NCI-H2171 treated with DMSO at 0.1 percent for 48 hours (cell line): ENCODE data around the gene EGFL6.

Experiments used
- DNase-seq: peaks from one replicate; lab custom pipeline; 2025; lab: John Stamatoyannopoulos, UW

The EGFL6 gene

GRCh38 chrX:13569479-13570260, at the start of gene EGFL6:
EGFL6 (plus strand) TSS chrX:13569601; CDS start chrX:13569862, 261 bp downstream.
- DNase-seq: no peak

DNA sequence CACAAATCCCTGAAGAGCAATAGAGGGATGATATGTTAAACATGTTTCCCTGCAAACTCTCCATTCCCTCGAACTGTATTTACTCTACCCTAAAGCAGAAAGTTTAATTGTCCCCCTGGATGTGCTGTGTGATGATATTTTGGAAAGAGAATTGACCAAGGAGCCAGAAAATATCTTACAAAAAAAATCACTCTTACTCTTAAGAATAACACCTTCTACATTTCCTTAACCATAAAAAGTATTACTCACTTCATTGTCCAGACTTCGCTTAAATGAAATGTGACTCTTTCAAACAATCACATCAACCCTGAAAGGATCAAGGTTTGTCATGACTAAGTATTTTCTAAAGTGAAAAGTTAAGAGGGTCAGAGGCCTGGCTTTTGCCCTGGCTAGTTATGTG, 49.0 kb upstream of the EGFL6 start:
- no peak for DNase-seq

DNA sequence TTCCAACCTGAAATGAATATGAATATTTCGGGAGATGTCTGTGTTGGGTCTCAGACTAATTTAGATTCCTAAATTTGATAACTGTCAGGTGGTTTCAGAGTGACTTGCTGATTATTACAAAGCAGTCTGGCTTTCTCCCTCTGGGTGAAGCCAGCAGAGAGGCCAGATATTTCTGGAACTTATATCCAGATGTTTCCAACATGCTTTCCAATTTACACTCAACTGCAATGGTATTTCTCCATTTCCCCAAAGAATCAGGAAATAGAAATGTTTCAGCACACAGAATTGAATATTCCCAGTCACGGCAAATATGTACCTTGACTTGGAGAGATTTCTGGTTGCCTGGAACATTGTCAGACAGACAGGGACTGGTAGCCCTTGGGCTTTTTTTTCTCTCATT, 48.5 kb upstream of the EGFL6 start:
- no peak for DNase-seq

- DNase-seq: no peak
Observed at GRCh38 chrX:13522811-13523210, 46.6 kb upstream of the EGFL6 start.

DNA sequence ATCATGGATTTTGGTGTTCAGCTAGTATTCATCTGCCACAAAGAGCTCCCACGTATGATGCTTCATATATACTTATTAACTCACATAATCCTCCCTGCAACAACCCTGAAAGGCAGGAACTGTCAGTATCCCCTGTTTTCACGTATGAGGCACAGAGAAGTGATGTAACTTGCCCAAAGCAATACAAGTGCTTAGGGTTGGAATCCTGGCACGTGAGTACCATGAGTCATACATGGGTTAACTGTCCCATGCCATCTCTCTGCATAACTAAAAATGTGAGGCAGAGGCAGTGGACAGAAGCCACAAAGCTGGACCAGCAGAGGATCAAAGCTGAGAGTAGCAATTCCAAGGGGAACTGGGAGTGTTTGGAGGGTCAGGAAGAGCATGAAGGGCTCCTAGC, 35.7 kb upstream of the EGFL6 start:
- no peak for DNase-seq

GRCh38 chrX:13535376-13536165, 33.8 kb upstream of the EGFL6 start:
- no peak for DNase-seq

DNA sequence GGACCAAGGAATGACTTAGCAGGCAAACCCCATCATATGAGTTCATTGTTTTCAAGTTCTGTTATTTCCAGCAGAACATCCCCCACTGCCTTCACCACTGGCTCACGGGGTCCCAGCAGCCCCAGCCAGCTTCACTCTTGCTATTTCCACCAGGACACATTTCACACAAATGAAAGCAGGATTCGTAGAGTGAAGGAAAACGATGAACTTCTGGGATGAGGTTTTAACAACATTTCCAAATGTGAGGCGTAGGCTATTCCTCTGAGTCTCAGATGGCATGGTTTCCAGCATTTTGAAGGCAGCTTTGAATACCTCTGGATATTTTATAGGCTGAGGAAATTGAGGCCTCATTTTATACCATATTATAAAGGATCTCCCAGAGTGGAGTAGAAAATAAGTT, 32.9 kb upstream of the EGFL6 start:
- DNase-seq: no peak

GRCh38 chrX:13538414-13538813, 31.0 kb upstream of the EGFL6 start:
- no peak for DNase-seq

DNA sequence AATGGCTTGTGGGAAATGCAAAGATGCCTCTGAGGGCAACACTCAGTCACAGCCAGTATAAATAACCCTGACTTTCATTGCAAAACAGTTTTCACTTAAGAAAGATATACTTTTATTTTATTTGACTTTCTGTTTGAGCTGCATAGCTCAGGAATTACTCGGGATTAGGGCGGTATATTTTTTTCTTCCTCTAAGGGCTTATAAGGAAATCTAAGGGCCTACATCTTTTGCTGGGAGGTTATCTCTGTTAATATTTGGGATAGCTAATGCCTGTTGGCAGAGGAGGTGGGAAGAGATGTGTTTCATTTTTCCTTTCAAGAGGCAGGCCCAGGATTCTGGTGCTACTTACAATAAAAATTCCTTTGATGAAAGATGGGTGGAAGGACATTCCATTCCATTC, 28.8 kb upstream of the EGFL6 start:
- DNase-seq: no peak

GRCh38 chrX:13545726-13546125, 23.7 kb upstream of the EGFL6 start:
- peak; percentile 7 for DNase-seq

GRCh38 chrX:13547671-13548070, 21.7 kb upstream of the EGFL6 start:
- DNase-seq: no peak

- DNase-seq: no peak
Observed at GRCh38 chrX:13550346-13550745, 19.1 kb upstream of the EGFL6 start.

GRCh38 chrX:13551610-13552009, 17.8 kb upstream of the EGFL6 start:
- DNase-seq: no peak

DNA sequence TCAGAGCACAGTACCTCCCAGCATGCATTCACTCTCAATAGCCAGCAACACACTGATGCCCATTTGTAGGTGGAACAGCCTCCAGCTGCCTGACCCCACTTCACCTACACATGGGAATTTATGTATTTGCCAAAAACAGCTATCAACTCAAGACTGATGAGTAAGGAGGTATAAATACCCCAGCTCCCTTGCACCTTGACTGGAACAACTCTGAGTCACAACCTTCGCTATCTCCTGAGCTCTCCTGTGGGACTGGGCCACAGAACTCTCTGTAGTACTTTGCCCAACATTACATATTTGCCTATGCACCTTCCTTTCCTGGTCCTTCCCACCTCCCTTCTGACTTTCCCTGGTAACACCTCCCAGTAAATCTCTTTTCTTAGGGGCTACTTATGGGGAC, 16.5 kb upstream of the EGFL6 start:
- DNase-seq: no peak

DNA sequence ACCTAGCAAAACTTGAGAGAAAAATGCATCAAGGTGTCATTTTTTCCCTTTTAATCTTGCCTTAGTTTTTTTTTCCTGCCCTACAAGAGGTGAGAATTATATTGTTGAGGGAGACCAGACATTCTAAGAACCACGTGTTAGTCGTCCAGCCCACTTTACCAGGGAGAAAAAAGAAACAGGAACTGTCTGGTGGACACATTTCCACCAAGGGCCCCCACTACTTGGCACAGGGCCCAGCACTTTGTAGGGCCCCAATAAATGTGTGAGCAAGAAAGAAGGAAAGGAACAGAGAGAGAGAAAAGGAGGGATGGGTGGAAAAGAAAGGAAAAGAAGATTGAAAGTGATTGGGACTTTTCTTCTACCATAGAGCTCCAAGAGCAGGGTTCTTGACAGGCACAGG, 3.9 kb upstream of the EGFL6 start:
- DNase-seq: no peak

- no peak for DNase-seq
Observed at GRCh38 chrX:13570261-13570605, 832 bp downstream of the EGFL6 start.

DNA sequence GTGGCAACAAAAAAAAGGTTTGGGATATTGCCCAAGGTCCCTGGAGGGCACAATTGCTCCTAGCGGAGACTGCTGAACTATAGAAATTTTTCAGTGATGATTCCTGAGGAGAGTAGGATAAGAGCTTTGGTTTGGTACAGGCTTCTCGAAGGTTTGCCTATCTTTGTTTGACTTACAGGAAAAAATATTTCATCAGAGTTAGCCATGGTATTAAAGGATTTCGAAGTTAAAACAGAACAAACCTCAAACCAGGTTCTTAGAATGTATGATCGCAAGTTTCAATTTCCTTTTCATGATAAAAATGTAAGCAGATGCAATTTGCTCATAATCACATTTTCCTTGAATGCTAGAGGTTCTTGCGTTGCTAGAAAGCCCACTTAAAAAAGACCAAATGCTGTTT, 1.7 kb downstream of the EGFL6 start:
- no peak for DNase-seq

- DNase-seq: no peak
Observed at GRCh38 chrX:13574600-13574999, 5.2 kb downstream of the EGFL6 start.

GRCh38 chrX:13579661-13580060, 10.3 kb downstream of the EGFL6 start:
- DNase-seq: no peak

GRCh38 chrX:13581554-13581953, 12.2 kb downstream of the EGFL6 start:
- no peak for DNase-seq

DNA sequence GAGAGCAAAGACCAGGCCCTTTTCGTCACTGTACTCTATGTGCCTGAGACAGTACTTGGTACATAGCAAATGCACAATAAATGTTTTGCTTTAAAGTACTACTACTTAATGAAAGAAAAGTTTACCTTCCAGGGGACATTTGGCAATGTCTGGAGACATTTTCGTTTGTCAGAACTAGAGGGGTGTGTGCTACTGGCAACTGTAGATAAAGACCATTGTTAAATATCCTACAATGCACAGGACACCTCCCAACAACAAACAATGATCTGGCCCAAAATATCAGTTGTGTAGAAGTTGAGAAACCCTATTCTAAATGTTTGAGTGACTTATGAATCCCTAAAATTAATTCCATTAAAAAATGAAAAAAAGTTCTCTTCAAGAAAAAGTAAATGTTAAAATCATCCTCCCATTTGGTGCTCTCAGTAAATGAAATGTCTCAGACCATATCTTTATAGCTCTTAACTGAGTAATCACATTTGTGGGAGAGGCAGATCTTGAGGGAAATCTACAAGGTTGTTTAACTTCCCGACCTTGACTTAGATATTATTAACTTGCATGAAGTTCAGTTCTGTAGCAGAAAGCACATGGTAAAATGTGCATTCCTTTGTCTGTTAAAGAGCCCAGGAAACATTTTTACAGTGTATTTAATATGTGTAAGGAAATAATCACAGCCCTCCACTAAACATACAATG, 18.5 kb downstream of the EGFL6 start:
- DNase-seq: no peak

GRCh38 chrX:13590207-13590606, 20.8 kb downstream of the EGFL6 start:
- no peak for DNase-seq

GRCh38 chrX:13590914-13591313, 21.5 kb downstream of the EGFL6 start:
- no peak for DNase-seq
